Iris pigment epithelial cell (primary cell): Measurements from ENCODE around the gene DTNB.
A peak's percentile ranks its signal among the peaks of the same experiment; 100 is the strongest.
"Not testable (repeated sequence)": the region's sequence is repeated elsewhere in the genome, so short reads cannot be mapped to it uniquely, and the experiment has no call there.

Experiments
- DNase-seq: peaks from one replicate; pipeline ENCODE4 v3.0.0-alpha.2; 2011; ENCODE audit warnings: low read depth

DTNB gene

DNA sequence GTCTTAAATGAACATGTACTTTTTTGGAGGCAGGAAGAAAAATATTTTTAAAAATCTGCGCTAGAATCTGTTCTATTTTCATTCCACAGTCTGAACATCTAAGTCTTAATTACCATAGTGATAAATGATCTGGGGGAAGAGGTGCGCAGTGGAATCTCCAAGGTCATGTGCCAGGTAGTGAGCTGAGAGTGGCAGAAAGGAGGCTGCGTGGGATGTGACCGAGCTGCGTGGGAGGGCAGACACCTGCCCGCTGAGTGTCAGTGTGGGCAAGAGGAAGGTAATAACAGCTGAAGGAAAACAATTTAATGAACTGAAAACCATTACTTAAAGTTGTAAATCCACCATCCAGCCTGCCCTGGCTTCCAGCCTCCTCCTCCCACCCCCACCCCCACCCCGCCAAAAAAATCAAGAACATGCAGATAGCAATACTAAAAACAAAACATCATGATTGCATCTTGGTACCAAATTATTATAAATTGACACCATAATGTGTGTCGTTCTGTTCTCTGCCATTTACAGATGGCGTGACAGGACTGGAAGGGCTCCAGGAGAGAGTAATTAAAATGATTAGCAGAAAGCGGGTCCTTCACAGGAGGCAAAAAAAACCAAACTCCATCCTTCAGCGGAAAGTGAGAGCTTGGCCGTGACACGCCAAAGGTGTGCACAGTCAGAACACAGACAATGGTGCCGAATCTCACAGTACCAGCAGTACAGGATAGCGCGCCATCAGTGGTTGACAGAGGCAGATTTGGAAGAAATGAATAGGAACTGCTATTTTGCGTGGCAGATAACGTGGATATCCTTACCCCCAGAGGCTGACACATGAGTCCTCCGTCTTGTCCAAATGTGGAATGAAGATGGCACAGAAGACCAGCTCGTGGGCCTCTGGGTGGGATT, 11.4 kb upstream of the DTNB start:
- DNase-seq: no peak

DNA sequence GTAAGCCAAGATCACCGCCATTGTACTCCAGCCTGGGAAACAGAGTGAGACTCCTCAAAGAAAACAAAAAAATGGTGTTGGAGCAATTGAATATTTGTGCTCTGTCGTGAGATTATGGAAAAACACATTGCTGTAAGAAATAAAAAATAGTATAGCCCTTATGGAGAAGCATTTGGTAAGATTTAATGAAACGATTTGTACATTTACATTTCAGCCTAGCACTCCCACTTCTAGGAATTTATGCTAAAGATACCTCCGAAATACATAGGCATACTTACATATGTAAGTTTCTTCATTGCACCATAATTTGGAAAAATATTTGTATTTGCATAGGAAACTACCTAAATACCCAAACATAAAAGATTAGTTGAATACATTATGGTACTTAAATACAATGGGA, 8.7 kb upstream of the DTNB start:
- DNase-seq: no peak

DNA sequence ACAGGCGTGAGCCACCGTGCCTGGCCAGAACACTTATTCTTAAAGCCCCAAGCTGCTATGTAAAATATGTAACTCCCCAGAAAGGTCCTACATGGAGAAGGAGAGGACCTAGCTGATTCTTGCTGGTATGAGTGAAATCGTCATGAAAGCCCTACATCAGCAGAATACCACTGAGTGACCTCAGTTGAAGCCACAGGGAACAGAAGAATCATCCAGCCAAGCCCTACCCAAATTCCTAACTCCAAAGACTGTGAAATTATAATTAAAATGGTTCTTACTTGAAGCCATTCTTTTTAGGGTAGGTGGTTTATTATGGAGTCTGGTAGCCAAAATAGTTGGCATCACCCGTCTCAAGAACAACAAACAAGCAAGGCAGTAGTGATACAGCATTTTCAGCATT, 4.5 kb upstream of the DTNB start:
- no peak for DNase-seq

DNA sequence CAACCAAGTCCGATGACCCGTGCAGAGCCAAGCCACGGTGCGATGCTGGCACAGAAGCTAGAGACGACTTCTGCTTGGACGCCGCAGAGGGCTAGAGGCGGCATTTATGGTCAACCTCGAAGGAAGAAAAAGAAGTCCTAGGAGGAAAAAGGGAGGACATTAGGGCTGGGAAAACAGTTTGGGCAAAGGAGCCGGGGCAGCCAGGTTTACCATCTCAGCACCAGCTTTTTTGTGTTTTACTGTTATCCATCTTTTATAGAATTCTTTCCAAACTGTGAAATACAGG, 643 bp upstream of the DTNB start:
- no peak for DNase-seq

DNA sequence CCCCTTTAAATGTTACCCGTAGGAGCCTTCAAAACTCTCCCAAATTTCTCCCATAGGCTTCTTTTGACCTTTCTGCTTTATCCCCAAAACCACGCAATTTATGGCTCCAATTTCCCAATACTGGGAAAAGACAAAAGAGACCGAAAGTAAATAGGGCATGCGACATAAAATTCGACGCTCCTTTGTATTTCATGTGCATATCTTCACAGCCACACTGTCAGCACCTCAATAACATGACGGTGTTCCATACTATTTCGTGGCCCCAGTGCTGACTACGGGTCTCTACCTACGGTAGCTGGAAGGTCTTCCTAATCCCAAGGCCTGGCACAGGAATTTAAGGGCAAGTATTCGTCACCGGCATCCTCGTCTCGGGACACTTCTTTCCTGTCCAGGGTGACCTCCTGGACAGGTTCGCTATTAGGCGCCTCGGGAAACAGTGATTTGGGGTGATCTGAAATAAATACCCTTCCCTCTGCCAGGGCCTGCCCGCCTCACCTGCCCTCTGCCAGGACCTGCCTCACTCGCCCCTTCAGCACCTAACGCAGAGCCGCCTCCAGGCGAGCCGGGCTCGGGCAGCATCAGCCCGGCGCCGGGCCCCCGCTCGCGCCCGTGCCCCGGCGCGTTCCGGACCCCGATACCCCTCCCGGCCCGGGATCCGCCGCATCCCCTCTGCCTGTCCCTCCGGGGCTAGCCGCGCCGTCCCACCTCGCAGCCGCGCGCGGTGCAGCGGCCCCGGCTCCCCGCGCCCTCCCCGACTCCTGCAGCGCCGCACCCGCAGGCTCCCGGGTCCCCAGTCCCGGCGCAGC, 680 bp downstream of the DTNB start:
- peak; percentile 31 for DNase-seq

DNA sequence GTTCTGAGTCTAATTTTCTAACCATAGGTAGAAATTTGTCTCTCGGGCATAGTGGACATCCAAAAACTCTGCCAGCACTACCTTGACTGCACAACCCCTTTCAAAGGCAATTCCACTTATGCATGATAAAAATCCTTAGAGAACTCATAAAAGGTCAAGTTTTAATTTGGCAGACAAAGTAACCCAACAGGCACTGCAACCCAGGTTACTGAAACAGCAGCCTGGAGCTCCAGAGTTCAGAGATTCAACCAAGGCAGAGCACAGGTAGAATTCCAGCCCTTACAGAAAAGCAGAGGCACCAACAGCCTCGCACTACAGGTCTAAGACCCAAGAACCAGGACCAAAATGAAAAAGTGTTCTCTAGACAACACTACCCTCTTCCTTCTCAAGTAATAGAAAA, 1.8 kb downstream of the DTNB start:
- no peak for DNase-seq

DNA sequence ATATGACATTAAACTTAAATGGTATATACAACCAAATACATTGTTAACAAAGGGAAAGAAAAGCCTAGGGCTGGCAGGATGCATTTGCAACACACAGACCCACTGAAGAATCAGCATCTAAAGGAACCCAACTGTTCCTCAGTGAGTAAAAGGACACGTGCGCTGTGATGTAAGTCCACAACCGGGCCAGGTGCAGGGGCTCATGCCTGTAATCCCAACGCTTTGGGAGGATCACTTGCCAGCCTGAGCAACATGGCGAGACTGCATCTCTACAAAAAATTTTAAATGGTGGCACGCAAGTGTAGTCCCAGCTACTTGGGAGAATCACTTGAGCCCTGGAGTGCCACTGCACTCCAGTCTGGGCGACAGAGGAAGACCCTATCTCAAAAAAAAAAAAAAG, 3.9 kb downstream of the DTNB start:
- no peak for DNase-seq

DNA sequence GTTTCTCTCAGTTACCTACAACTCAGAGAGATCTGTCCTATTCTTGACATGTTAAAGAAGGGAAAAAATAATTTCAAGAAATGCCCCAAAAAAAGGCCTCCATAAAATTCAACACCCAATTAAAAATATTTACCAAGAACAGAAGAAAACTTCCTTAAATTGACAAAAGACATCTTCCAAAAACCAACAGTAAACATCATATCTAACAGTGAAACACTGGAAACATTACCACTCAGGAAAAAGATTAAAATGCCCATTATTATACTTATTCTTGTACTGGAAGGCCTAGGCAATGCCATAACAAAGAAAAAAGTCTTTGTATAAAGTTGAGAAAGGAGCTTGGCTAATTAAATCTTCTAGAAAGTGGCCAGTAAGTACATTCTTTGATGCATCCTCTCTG, 7.2 kb downstream of the DTNB start:
- DNase-seq: no peak

DNA sequence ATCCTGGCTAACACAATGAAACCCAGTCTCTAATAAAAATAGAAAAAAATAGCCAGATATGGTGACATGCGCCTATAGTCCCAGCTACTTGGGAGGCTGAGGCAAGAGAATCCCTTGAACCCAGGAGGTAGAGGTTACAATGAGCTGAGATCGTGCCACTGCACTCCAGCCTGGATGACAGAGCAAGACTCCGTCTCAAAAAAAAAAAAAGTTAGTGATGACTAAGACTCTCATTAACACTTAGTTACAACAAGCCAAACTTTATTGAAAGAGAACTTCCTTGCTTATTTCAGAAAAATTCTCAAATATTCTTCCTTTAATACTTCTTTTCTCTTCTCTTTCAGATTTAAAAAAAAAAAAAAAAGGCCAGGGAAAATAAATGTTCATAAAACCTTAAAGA, 7.9 kb downstream of the DTNB start:
- DNase-seq: not testable (repeated sequence)

DNA sequence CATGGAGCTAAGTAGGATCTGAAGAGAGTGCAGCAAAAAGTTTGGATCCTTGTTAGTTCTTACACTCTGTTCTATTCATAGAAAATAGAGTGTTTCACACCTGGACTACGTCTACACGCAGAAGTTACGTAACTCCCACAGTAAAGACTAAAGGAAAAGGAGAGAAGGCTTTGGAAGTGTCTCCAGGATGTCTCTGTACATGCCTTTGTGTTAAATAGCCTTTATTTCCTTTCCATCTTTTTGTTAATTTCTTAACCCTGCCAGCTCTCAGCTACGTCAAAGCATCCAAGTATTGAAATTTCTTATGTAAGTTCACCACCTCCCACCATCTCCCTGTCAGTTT, 8.4 kb downstream of the DTNB start:
- DNase-seq: no peak

DNA sequence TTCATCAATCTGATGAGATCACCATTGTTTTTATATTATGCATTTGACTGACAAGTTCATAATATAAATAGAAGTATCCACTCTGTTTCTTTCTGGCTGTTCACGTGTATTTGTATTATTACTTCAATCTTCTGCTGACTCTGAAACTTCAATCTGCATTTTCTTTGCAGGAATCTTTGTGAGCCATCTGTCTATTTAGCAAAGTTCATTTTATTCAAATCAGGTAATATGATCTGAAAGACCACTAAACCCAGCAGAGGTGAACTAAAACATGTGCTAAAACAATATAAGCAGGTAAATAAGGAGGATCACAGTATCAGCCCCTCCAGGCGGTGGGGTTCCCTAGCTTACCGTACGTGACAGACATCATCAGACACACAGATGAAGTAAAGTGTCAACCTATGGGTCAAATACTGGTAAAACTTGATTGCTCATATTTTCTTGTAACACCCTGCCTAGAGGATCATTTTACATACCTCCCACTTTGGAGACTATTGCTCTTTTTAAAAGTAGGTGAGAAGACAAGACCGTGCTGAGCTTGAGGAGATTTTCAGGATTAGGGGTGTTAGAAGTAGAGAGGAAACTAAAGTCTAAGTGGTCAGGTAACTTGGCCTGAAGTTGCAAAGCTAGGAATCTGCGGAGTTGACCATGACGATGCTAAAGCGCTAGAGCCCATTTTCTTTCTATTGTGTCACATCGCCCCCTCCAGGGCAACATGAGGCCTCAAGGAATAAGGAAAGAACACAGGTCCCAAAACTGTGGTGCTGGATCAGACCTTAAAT, 9.0 kb downstream of the DTNB start:
- DNase-seq: peak; percentile 77

DNA sequence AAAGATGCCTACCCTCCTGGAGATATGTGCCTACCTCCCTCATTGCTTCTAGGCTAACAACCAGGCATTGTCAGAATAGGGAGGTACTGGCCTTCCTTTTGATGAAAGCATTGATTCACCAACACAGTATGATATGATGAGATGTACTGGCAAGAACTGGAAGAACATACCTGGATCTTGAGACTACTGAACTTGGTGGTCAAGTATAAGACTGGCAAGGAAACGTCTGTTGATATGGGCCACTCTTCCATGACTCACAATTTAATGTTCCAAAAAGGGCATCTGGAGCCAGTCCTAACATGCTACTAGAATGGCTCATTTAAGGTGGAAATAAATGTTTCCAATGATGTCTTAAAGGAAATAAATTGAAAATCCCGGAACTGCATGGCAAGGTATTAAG, 18.1 kb downstream of the DTNB start:
- DNase-seq: no peak

DNA sequence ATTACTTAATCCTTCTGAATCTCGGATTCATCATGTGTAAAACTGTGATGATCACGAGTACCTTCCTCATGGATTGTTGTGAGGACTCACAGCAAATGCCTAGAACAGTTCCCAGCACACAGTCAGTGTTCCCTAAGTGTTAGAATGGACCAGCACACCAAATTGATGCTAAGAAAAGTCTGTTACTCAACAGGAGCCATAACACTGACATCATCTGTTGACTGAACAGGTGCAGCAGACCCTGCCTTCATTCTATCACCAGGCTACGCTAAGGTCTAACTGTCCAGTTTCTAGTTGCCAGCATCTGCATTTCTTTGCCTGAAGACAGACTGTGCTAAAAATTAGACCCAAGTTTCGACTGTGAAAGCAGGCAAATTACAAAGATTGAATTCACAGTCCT, 18.6 kb downstream of the DTNB start:
- DNase-seq: no peak

DNA sequence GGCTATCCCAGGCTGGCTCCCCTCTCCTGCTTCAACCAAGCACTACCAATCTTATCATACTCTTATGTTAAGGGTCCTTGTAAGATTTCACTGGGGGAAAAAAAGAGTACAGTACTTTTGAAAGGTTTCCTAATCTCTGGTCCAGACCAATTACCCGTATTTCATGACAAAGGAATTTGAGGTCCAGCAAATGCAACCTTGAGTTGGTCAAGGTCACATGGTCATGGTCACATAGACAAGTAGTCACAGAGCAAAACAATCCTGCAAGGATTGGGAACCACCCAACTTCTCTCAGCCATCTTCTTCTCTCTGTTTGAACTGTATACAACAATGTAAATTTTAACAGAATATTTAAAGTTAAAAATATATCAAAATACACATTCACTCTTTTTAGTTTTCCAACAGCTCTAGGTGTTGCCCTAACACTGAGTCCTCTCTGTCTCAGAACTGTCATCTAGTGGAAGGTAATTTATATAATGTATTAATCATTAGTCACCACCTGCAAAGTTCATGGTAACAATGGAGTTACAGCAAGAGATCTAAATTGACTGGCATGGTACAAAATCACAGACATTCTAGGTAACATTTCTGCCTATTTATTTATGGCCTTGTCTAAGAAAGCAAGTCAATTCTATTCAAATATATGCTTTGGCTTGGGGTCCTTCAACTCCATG, 21.5 kb downstream of the DTNB start:
- DNase-seq: no peak

DNA sequence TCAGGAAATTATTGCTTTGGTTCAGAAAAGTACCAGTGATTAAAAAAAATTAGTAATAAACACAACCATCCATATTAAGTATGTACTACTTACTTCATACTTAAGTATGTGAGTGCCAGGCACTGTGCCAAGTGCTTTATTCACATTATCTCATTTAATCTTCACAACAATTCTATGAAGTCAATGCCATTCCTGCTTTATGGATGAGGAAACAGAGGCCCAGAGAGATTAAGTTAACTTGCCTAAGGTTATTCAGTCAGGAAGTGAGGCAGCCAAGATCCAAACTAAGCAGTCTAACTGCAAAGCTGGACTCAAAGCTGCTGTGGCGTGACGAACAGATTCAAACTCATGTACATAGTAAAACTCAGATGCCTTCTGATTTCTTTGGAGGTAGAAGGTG, 22.3 kb downstream of the DTNB start:
- peak; percentile 81 for DNase-seq

DNA sequence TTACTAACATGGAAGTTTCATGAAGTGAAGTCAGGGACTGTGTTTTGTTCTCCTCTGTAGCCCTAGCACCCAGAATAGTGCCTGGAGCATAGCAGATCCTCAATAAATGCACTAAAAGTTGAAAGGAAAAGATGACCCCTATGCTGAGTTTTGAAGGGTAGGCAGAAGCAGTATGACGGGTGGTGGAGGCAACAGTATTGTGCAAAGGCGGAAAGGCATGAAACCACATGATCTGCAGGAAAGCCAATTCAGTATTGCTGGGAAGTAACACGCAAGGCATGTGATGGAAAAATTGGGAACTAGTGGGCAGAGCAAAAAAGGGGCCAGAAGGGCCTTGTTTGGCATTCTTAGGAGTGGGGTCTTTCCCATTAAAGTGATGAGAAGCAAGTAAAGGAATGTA, 23.1 kb downstream of the DTNB start:
- no peak for DNase-seq

DNA sequence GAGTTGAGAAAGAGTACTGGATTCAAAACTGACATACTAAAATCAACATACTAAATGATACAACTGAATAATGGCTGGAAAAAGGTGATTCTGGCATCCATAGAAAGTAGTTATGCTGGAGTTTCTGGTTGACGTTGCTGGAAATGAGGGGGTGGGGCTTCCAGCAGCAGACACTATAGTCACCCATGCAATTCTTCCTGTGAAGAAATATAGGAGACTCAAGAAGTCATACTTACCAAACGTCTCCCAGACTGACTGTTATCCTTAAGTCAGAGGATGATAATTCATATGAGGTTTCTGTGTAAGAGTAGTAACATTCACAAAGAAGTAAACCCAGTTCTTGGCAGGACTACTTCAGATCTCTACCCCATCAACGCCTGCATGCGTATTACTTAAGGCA, 23.6 kb downstream of the DTNB start:
- no peak for DNase-seq

DNA sequence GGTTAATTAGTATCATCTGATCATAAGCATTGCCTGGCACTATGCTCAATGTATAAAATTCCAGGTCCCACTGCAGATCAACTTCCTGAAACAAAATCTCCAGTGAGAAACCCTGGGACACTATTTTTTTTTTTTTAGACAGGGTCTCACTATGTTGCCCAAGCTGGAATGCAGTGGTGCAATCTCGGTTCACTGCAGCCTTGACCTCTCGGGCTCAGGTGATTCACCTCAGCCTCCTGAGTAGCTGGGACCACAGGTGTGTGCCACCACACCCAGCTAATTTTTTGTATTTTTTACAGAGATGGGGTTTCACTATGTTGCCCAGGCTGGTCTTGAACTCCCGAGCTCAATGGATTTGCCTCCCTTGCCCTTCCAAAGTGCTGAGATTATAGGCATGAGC, 31.1 kb downstream of the DTNB start:
- DNase-seq: no peak

DNA sequence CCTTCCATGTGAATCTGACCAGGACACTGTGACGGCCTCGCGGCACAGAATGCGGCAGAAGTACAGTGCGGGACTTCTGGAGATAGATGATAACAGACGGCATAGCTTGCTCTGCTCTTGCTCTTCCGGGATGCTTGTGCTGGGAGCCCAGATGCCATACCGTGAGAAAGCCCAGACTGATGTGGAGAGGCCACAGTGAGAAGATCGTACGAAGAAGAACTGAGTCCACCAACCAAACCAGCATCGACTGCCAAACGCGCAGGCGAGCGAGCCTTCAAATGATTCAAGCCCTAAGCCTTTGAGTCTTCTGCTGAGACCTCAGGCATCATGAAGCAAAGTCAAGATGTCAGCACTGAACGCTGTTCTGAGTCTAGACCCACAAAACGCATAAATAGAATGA, 33.7 kb downstream of the DTNB start:
- DNase-seq: no peak

DNA sequence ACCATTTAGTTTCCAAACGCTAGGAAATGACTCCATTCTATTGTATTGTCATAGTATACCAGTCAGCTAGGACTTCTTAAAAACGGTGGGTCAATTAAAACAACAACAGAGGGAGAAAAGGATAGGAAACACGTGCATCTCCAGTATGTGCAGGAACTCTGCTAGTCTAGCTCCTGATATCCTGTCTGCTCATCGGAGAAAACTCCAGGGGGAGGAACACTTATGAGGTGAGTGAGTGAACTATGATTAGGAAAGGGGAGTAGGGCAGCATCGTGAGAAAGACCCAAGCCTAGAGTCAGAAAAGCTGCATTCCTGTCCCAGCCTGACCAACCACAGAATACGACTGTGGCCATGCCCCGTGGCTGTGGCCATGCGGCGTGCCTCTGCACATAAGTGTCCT, 34.2 kb downstream of the DTNB start:
- no peak for DNase-seq

DNA sequence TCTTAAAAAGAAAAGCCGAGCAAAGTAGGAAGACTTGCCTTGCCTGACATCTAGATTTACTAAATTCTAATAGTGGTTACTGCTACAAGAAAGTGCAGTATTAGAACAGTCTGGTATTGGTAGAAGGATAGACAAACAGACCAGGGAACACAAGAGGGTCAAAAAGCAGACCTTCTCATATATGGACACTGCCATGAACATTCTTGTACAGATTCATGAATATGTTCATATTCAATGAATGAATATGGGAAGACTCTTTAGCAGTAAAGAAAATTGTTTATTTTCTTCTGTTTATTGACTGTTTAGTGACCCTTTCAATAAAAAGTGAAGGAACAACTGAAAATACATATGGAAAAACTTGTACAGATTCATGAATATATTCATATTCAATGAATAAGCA, 37.6 kb downstream of the DTNB start:
- DNase-seq: no peak

DNA sequence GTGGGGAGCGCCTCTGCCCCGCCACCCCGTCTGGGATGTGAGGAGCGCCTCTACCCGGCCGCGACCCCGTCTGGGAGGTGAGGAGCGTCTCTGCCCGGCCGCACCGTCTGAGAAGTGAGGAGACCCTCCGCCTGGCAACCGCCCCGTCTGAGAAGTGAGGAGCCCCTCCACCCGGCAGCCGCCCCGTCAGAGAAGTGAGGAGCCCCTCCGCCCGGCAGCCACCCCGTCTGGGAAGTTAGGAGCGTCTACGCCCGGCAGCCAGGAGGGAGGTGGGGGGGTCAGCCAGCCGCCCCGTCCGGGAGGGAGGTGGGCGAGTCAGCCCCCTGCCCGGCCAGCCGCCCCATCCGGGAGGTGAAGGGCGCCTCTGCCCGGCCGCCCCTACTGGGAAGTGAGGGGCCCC, 39.6 kb downstream of the DTNB start:
- not testable (repeated sequence) for DNase-seq

DNA sequence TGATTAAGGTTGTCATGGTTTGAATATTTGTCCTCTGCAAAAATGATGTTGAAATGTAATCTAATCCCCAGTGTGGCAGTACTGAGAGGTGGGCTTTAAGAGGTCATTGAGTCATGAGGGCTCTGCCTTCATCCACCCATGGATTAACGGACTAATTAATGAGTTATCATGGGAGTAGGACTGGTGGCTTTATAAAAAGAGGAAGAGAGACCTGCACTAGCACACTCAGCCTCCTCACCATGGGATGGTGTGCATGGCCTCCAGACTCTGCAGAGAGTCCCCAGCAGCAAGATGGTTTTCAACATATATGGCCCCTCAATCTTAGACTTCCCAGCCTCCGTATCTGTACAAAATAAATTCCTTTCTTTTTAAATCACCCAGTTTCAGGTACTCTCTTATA, 41.0 kb downstream of the DTNB start:
- no peak for DNase-seq
